HG03060 (cell line): ENCODE results near the gene CASP8.

Source experiments
- ATAC-seq: cut with Tn5 transposase; IDR thresholded peaks from one replicate; pipeline ENCODE4 v1.9.1; 2021; ENCODE audit warnings: low read depth, moderate number of reproducible peaks; ENCODE audit not compliant: unreplicated experiment

CASP8 gene

DNA sequence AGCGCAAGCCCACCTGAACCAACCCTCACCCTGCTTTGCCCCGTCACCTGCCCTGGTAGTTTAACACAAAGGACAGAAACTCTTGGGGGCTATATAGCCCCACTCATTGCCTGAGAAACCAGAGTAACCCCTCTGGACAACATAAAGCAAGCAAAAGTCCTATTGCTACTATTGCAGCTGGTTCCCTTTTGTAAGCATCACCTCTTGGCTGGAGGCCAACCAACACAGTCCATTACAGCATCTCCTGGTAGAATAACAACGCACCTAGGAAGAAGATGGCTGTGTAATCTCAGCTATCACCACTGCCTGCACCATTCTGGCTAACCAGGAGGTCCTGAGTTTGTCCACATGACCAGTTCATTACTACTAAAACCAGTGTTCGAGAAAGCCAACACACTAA, 60.4 kb downstream of the CASP8 start:
- no peak for ATAC-seq

- ATAC-seq = no peak
Observed at GRCh38 chr2:201322772-201323171, 62.4 kb downstream of the CASP8 start.

- no peak for ATAC-seq
Observed at GRCh38 chr2:201327678-201328077, 67.3 kb downstream of the CASP8 start.

- ATAC-seq = no peak
Observed at GRCh38 chr2:201329409-201329808, 69.1 kb downstream of the CASP8 start.
